ENCODE data around the gene PTPRF. TPM values are rescaled to one million over a fixed set of nuclear protein-coding genes. Genes with fewer than 3 reads are reported as not detected.

The PTPRF gene
- total RNA-seq, 2 donors from 2014 or later: 0.25 to 21.9 TPM

DNA sequence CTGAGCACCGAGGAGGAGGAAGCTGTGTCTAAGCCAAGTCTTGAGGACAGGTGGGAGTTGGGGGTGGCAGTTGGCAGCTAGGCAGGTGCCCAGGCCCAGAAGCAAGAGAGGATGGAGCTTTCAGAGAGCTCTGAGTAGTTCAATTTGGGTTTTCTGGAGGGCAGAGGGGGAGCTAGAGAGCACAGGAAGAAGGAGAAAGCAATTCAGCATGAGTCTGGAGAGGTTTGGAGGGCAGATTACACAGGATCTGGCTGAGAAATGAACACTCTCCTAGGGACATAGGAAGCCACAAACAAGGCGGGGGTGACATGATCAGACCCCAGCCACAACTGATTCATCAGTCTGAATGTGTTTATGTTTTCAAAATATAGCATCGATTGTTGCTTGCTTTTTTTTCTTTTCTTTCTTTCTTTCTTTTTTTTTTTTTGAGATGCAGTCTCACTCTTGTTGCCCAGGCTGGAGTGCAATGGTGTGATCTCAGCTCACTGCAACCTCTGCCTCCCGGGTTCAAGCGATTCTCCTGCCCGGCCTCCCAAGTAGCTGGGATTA is 23.8 kb downstream of the PTPRF start:
- Mint-ChIP-seq H3K36me3 (no peaks in the 10 kb centered on the region), H3K27ac (peak overlapping the region in 1 of 2 donors; percentile 37), H3K9me3 (no peaks in the 10 kb centered on the region)
- DNase-seq (ENCODE audit: low spot score in 2 of 2): no peak
- peak; percentile 57 for ATAC-seq

GRCh38 chr1:43556782-43557181 is 26.1 kb downstream of the PTPRF start:
- Mint-ChIP-seq H3K9me3 (no peaks in the 10 kb centered on the region), H3K36me3 (no peaks in the 10 kb centered on the region), H3K27ac (no peak overlapping the region)
- ATAC-seq (no peak), DNase-seq (ENCODE audit: low spot score in 2 of 2) (no peak)

DNA sequence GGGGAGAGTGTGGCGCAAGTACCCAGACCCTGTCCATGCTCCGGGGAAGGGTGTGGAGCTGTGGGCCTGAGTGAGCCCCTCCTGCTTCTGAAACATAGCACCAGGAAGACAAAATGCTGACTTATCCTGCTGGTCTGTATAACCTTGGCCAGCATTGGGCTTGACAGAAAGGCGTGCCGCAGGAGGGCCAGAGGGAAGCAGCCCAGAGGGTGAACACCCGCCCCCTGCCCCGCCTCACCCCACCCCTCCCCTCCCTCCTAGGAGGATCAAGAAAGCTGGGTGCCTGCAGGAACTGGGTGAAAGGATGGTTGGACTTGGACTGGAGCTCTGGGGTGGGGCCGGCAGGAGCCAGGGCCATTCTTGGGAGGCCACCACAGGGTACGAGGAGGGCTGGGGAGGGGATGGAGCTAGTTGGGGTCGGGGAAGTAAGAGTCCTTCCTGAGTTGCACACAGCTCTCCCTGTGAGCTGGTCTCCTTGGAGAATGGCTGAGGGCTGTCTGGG is 27.1 kb downstream of the PTPRF start:
- Mint-ChIP-seq H3K9me3 (no peaks in the 10 kb centered on the region), H3K27ac (no peak overlapping the region), H3K36me3 (no peaks in the 10 kb centered on the region)
- DNase-seq (ENCODE audit: low spot score in 2 of 2) (no peak), ATAC-seq (no peak)

DNA sequence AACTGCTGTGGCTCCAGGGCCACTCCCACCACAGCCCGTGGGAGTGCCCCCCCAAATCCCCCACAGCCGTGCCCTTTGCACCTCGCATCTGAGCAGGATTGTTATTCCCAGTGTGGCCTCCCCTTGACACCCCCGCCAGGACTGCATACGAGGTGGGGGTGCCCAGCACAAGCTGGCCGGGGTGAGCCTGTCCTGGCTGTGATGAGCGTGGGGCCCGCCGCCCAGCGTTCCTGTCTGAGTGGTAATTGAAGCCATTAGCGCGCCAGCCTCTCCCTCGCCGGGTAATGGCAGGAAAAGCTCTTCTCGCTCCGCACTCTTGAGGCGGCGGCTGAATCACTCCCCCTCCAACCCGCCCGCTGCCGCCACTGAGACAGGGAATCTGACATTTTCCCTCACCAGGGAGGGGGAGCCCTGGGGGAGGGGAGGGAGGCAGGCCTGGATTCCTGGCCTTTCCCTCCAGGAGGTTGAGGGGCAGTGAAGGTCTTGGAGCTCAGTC is 27.7 kb downstream of the PTPRF start:
- Mint-ChIP-seq H3K27ac (no peak overlapping the region), H3K9me3 (no peaks in the 10 kb centered on the region)

GRCh38 chr1:43559714-43560113 is 29.0 kb downstream of the PTPRF start:
- ATAC-seq: no peak

More for the DNA sequence above, 27.7 kb downstream of the PTPRF start:
- DNase-seq (ENCODE audit: low spot score in 2 of 2): no peak
- ATAC-seq: no peak
- H3K36me3 Mint-ChIP-seq: no peaks in the 10 kb centered on the region

DNA sequence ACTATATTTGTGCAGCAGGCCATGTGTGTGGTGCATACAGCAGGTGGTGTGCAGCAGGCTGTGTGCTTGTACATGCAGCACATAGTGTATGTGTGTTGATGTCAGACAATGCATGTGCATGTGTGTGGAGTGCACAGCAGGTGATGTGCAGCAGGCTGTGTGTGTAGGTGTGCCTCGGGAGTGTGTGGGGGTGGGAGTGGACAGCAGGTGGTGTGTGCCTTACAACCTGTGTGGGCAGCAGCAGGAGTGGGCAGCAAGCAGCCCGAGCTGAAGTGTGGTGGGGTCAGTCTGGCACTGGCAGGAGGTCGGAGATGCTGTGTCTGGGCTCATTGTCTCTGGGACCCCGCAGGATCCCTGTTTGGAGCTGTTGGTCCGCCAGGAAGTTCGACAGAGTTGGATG is 29.6 kb downstream of the PTPRF start:
- Mint-ChIP-seq H3K9me3 (no peaks in the 10 kb centered on the region), H3K36me3 (no peaks in the 10 kb centered on the region), H3K27ac (no peak overlapping the region)
- DNase-seq (ENCODE audit: low spot score in 2 of 2) (no peak), ATAC-seq (peak in 1 of 2 donors; percentile 4)

More at GRCh38 chr1:43559714-43560113, 29.0 kb downstream of the PTPRF start:
- no peaks in the 10 kb centered on the region for H3K9me3 Mint-ChIP-seq
- no peak for DNase-seq (ENCODE audit: low spot score in 2 of 2)
- H3K27ac Mint-ChIP-seq: no peak overlapping the region
- no peaks in the 10 kb centered on the region for H3K36me3 Mint-ChIP-seq

DNA sequence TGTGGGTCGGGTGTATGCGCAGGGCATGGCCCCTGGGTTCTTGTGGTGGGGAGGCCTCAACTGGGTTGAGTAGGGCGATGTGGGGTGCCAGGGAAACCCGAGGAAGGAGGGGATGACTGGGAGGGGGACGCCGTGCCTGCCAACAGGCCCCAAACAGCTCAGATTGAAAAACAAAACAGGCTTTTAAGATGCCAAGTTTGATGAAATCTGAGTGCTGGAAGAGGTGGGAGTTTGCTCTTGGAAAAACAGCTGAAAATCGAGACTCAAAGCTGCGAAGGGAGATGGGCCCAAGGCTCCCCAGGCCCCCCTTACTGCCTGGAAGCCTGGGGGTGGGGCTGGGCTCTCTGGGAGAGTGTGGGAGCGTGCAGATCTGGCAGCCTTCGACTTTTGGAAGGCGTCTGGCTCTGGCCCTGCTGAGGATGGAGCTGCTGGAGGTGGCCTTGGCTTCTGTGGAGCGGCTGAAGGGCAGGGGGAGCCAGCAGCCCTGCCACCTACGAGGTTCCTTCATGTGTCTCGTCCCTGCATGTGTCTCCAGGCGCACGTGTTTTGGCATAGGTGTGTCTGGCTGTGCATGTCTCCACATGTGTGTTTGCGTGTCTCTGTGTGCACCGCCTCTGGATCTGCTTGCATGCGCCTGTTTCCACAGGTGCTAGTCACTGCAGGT is 33.3 kb downstream of the PTPRF start:
- Mint-ChIP-seq H3K27ac (peak overlapping the region in 1 of 2 donors; percentile 16), H3K36me3 (no peaks in the 10 kb centered on the region), H3K9me3 (no peaks in the 10 kb centered on the region)
- ATAC-seq (no peak), DNase-seq (ENCODE audit: low spot score in 2 of 2) (no peak)

DNA sequence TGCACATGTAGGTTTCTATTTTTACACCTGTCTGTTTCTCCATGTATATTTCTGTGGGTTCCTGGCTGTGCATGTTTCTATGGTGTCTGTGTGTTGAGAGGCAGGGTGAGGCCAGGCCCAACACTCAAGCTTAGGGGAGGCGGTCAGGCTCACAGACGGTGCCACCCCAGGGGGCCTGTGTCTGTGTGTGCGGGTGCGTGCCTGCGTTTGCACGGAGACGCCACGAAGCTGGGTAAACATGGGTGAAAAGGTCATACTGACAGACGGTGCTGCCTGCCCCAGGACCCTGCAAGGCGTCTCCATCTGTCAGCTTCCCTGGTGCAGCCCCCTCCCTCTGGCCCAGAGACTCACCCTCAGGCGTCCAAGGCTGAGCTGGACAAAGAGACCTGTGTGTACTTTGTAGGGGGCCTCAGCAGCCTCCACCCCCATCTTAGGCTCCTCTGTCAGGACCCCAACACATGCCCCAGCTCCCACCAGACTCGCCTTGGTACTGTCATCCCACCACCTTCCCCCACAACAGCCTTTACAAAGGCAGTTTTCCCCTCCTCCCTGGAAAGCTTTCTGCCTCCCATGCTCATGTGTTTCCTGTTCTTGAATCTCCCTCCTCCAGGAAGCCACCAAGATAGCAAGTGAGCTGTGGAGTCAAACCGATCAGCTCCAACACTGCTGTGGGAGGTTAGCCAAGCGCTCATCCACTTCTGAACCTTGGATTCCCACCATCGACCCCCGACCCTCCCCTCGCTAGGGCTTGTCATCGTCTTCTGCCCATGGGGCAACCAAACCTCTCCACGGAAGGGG is 34.1 kb downstream of the PTPRF start:
- no peak for ATAC-seq
- peak overlapping the region in 1 of 2 donors; percentile 44 for H3K27ac Mint-ChIP-seq
- no peak for DNase-seq (ENCODE audit: low spot score in 2 of 2)
- H3K36me3 Mint-ChIP-seq: no peaks in the 10 kb centered on the region
- no peaks in the 10 kb centered on the region for H3K9me3 Mint-ChIP-seq

DNA sequence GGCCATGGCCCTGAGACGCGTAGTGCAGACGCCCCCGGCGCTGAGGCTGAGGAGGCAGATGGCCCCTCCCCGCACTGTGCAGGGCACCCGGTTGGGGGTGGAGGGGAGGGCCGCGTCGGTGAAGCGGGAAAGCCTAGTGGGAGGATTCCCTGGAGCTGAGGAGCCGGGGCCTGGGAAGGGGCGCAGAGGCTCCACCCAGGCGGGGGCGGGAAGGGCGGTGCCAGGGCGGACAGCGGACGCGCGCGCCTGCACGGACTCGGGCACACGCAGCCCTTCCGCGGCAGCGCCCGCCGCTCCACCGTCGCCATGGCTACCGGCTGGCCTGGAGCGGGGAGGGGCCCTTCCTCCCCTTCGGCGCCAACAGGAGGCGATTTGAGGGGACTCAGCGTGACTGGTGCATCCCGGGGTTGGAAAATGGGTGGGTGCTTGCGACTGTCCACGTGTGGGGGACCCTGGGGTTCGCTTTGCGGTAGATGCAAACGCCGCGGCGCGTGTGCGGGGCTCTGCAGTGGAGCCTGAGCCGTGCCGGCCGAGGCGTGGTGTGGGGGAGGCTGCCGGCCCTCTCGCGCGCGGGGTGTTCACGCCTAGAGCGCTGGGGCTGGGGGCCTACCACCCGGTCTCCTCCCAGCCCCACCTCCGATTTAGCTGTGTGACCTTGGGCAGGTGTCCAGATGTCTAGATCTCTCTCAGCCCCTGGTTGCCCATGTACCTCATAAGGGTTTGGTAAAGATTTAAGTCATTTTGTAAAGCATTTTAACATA is 35.1 kb downstream of the PTPRF start:
- H3K27ac Mint-ChIP-seq: no peak overlapping the region
- peak in 1 of 2 donors; percentile 69 for DNase-seq (ENCODE audit: low spot score in 2 of 2)
- no peaks in the 10 kb centered on the region for H3K36me3 Mint-ChIP-seq

GRCh38 chr1:43566382-43567044 is 35.8 kb downstream of the PTPRF start:
- Mint-ChIP-seq H3K27ac (no peak overlapping the region), H3K36me3 (no peaks in the 10 kb centered on the region), H3K9me3 (no peaks in the 10 kb centered on the region)
- no peak for DNase-seq (ENCODE audit: low spot score in 2 of 2)
- no peak for ATAC-seq

More for the DNA sequence above, 35.1 kb downstream of the PTPRF start:
- peak; percentile 77 to 92 for ATAC-seq
- no peaks in the 10 kb centered on the region for H3K9me3 Mint-ChIP-seq

DNA sequence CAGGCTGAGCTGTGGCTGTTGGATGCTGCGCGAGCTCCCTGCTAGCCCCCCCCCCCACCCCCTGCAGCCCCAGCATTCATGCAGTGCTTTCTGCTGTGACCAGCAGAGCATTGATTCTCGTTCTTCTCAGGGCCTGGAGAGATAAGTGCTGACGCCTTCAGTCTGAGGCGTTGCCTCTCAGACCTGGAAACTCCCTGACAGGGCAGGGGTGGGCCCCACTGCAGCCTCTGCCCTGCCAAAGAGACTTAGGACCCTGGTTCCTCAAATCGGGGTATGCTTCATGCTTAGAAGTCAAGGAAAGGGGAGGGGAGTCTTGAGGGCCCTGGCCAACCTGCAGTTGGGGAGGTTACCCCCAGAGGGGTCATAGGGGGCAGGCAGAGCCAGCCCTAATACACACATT is 38.5 kb downstream of the PTPRF start:
- Mint-ChIP-seq H3K36me3 (no peaks in the 10 kb centered on the region), H3K27ac (no peak overlapping the region), H3K9me3 (no peaks in the 10 kb centered on the region)
- no peak for DNase-seq (ENCODE audit: low spot score in 2 of 2)
- no peak for ATAC-seq

- H3K36me3 Mint-ChIP-seq: no peaks in the 10 kb centered on the region
- no peak overlapping the region for H3K27ac Mint-ChIP-seq
- DNase-seq (ENCODE audit: low spot score in 2 of 2): no peak
- no peak for ATAC-seq
- no peaks in the 10 kb centered on the region for H3K9me3 Mint-ChIP-seq
Measured at GRCh38 chr1:43570277-43570676, 39.6 kb downstream of the PTPRF start.

DNA sequence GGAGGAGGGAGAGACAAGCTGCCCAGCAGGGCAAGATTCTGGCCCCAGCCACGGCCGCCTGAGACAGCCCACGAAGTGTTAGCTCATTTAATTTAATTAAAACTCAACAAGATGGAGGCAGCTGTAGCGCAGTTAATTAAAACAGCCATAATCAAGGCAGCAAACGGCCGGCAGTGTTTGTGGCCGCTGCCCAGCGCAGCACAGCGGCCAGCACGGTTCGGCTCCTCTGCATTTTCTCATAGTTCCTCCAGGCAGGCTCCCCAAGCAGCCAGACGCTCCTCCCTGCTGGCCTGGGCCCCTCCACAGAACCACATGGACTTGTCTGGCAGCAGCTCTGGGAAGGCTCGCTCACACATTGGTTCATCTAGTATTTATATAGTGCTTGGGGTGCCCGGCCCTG is 40.0 kb downstream of the PTPRF start:
- Mint-ChIP-seq H3K27ac (peak overlapping the region in 1 of 2 donors; percentile 51), H3K36me3 (no peaks in the 10 kb centered on the region), H3K9me3 (no peaks in the 10 kb centered on the region)
- DNase-seq (ENCODE audit: low spot score in 2 of 2) (no peak), ATAC-seq (no peak)

- H3K9me3 Mint-ChIP-seq: no peaks in the 10 kb centered on the region
- H3K36me3 Mint-ChIP-seq: no peaks in the 10 kb centered on the region
- DNase-seq (ENCODE audit: low spot score in 2 of 2) (no peak), ATAC-seq (no peak)
- no peak overlapping the region for H3K27ac Mint-ChIP-seq
Measured at GRCh38 chr1:43572084-43572483, 41.4 kb downstream of the PTPRF start.

DNA sequence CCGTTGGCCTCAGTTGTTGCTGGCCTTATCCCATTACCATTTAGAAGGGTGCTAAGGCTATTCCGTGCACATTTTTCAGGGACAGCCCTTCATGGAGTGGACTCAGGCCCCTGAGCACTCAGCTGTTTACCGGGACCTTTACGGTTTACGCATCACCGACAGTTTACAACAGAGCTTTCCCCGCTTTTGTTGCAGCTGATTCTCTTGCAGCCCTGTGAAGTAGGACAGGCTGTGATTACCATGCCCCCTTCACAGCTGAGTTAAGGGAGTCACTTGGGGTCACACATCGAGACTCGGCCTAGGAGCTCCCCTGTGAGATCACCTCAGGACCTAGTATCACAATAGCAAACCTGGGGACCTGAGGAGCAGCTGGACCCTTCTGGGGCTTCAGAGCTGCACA is 41.9 kb downstream of the PTPRF start:
- ATAC-seq: no peak
- no peak overlapping the region for H3K27ac Mint-ChIP-seq
- H3K36me3 Mint-ChIP-seq: no peaks in the 10 kb centered on the region
- no peaks in the 10 kb centered on the region for H3K9me3 Mint-ChIP-seq
- no peak for DNase-seq (ENCODE audit: low spot score in 2 of 2)
